CD4-positive, alpha-beta T cell treated with Interleukin-12 subunit alpha and Interleukin-12 subunit beta, for 1 hour (primary cell): ENCODE data around the gene CDK6.

Experiments used
- DNase-seq: peaks from one replicate; pipeline ENCODE4 v3.0.0-alpha.2; 2020

The CDK6 gene

GRCh38 chr7:92557808-92558362 lies 278.5 kb downstream of the CDK6 start:
- DNase-seq, result no peak

- no peak for DNase-seq
Measured at GRCh38 chr7:92557249-92557648, 279.1 kb downstream of the CDK6 start.
